ENCODE results near the gene TREX2. TPM values are rescaled to one million over a fixed set of nuclear protein-coding genes. Genes with fewer than 3 reads are reported as not detected.

Gene TREX2
- total RNA-seq, 4 donors from 2014 or later, result 19.3 to 62.6 (median 50.7) TPM

GRCh38 chrX:153463031-153463430 lies 17.2 kb upstream of the TREX2 start:
- DNase-seq (ENCODE audit: low spot score in 2 of 2), result no peak
- Histone ChIP-seq H3K36me3 (peaks cover 3% of the 10 kb centered on the region), H3K9me3 (no peaks in the 10 kb centered on the region), H3K27ac (no peak overlapping the region), H3K4me1 (no peaks in the 10 kb centered on the region), H3K27me3 (no peaks in the 10 kb centered on the region), H3K4me3 (no peak overlapping the region)
- TF ChIP-seq, protein P1, sequence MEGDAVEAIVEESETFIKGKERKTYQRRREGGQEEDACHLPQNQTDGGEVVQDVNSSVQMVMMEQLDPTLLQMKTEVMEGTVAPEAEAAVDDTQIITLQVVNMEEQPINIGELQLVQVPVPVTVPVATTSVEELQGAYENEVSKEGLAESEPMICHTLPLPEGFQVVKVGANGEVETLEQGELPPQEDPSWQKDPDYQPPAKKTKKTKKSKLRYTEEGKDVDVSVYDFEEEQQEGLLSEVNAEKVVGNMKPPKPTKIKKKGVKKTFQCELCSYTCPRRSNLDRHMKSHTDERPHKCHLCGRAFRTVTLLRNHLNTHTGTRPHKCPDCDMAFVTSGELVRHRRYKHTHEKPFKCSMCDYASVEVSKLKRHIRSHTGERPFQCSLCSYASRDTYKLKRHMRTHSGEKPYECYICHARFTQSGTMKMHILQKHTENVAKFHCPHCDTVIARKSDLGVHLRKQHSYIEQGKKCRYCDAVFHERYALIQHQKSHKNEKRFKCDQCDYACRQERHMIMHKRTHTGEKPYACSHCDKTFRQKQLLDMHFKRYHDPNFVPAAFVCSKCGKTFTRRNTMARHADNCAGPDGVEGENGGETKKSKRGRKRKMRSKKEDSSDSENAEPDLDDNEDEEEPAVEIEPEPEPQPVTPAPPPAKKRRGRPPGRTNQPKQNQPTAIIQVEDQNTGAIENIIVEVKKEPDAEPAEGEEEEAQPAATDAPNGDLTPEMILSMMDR (IDR thresholded peaks at IDR 0.05), result no peak
- no peak for TF ChIP-seq POLR2AphosphoS5 (IDR thresholded peaks at IDR 0.05)
- TF ChIP-seq POLR2A (IDR thresholded peaks at IDR 0.05), result no peak
- TF ChIP-seq EP300 (IDR thresholded peaks at IDR 0.05), result no peak
- whole genome bisulfite sequencing, result 69% methylated on average over 3 of the region's 6 CpGs

DNA sequence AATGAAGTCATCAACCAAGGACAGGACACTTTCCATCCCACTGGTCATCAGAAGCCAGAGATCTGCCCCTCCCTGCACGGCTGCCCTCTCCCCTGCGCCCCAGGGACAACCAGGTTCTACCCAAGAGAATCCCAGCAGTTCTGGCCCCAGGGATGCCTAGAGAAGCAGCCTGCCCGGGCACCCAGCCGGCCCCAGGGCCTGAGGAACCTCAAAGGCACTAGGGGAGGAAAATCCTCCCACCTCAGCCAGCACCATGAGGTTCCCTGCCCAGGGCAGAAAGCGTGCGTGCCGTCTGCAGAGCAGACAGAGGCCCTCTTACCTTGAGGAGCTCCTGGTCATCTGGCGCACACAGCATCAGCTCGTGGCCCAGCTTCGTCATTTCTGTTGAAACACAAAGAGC lies 16.4 kb upstream of the TREX2 start:
- TF ChIP-seq EP300 (IDR thresholded peaks at IDR 0.05), result no peak
- TF ChIP-seq, protein P1 (IDR thresholded peaks at IDR 0.05), result no peak
- TF ChIP-seq POLR2AphosphoS5 (IDR thresholded peaks at IDR 0.05), result no peak
- no peak for TF ChIP-seq POLR2A (IDR thresholded peaks at IDR 0.05)
- no peaks in the 10 kb centered on the region for H3K4me1 ChIP-seq
- H3K27ac ChIP-seq, result no peak overlapping the region
- H3K9me3 ChIP-seq, result no peaks in the 10 kb centered on the region
- H3K27me3 ChIP-seq, result no peaks in the 10 kb centered on the region
- no peak for DNase-seq (ENCODE audit: low spot score in 2 of 2)
- 95% methylated on average over 4 of the region's 10 CpGs for WGBS
- H3K4me3 ChIP-seq, result no peak overlapping the region
- peaks cover 3% of the 10 kb centered on the region for H3K36me3 ChIP-seq

- Histone ChIP-seq H3K27me3 (no peaks in the 10 kb centered on the region), H3K36me3 (peaks cover 3% of the 10 kb centered on the region), H3K9me3 (no peaks in the 10 kb centered on the region), H3K4me3 (no peak overlapping the region), H3K27ac (no peak overlapping the region), H3K4me1 (peaks cover 2% of the 10 kb centered on the region)
- WGBS, result 55% methylated on average over 7 of the region's 7 CpGs
- no peak for DNase-seq (ENCODE audit: low spot score in 2 of 2)
- TF ChIP-seq, protein P1 (IDR thresholded peaks at IDR 0.05), result peak in 1 of 2 donors; percentile 45
- TF ChIP-seq EP300 (IDR thresholded peaks at IDR 0.05), result no peak
Measured at GRCh38 chrX:153460826-153461225, 15.0 kb upstream of the TREX2 start.

GRCh38 chrX:153459986-153460385 lies 14.1 kb upstream of the TREX2 start:
- DNase-seq (ENCODE audit: low spot score in 2 of 2), result no peak
- no peak overlapping the region for H3K27ac ChIP-seq
- peaks cover 4% of the 10 kb centered on the region for H3K4me1 ChIP-seq
- H3K4me3 ChIP-seq, result no peak overlapping the region
- H3K36me3 ChIP-seq, result peaks cover 4% of the 10 kb centered on the region
- no peaks in the 10 kb centered on the region for H3K27me3 ChIP-seq
- TF ChIP-seq, protein P1 (IDR thresholded peaks at IDR 0.05), result no peak
- TF ChIP-seq POLR2A (IDR thresholded peaks at IDR 0.05), result no peak
- no peak for TF ChIP-seq POLR2AphosphoS5 (IDR thresholded peaks at IDR 0.05)
- no peak for TF ChIP-seq EP300 (IDR thresholded peaks at IDR 0.05)
- H3K9me3 ChIP-seq, result no peaks in the 10 kb centered on the region
- 86% methylated on average over 4 of the region's 4 CpGs for WGBS

DNA sequence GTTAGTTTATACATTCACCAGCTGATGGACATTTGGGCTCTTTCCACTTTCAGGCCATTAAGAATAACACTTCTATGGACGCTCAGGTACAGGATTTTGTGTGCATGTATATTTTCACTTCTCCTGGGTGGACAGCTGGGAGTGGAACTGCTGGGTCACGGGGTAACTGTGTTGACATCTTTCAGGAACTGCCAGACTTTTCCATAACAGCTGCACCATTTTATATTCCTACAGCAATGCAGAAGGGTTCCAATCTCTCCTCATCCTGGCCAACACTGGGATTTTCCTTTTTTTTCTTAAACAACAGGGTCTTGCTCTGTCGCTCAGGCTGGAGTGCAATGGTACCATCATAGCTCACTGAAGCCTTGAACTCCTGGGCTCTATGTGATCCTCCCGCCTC lies 12.6 kb upstream of the TREX2 start:
- Histone ChIP-seq H3K4me3 (no peak overlapping the region), H3K27ac (no peak overlapping the region), H3K4me1 (peaks cover 4% of the 10 kb centered on the region), H3K27me3 (no peaks in the 10 kb centered on the region), H3K9me3 (no peaks in the 10 kb centered on the region), H3K36me3 (peaks cover 8% of the 10 kb centered on the region)
- DNase-seq (ENCODE audit: low spot score in 2 of 2), result no peak
- TF ChIP-seq POLR2AphosphoS5 (IDR thresholded peaks at IDR 0.05), result no peak
- TF ChIP-seq, protein P1 (IDR thresholded peaks at IDR 0.05), result no peak
- WGBS, result 87% methylated on average over 4 of the region's 4 CpGs
